SK-N-MC (cell line): ENCODE results near the gene ARVCF.

Source experiments
- EZH2 ChIP-seq: fragments of 200-600 bp; sonication (generic); IDR thresholded peaks from one replicate; pipeline ENCODE4 v1.6.1; 2017; ENCODE audit warnings: antibody characterized with exemption
- FOXP2 ChIP-seq: optimal IDR thresholded peaks from 2 replicates; pipeline ENCODE3; 2011; ENCODE audit warnings: mild to moderate bottlenecking, moderate library complexity; ENCODE audit not compliant: insufficient read depth; ENCODE audit errors: extremely low read length, control extremely low read depth
- POLR2AphosphoS5 ChIP-seq: IDR thresholded peaks from 2 replicates; pipeline ENCODE4 v1.6.1; 2012; ENCODE audit warnings: mild to moderate bottlenecking, low read depth, low read length, borderline replicate concordance

DNA sequence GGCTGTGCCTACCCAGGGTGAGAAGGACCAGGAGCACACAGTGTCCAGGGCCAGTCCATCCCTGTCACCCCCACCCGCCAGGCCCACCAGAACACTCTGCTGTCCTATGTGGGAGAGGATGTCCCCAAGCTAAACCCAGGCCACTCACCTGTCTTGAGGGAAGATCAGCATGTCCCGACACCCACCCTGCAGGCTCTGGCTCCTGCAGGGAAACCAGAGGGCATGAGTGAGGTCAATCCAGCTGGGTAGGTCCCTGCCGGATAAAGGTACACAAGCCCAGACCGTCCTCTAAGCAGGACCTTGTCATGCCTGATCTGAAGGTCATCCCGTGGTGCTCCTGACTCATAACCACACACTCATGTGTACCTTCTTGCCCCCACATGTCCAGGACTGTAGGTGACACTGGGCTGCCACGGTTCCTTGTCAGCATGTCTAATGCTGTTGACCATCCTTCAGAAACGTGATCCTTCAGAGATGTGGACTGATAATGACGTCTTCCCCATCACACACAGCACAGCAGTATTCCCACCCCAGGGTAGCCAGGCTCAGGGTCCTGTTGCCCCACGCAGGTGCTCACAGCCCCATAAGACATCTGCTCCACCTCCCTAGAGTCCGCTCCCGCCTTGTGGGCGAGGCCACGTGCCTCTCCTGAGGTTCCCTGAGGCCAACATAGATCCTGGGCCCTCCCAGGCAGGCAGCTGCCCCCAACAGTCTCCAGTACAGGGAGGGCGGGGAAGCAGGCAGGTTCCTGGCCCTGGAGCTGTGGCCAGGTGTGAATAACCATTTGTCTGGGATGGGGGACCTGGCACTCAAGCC is 6.1 kb downstream of the ARVCF start:
- no peak for TF ChIP-seq POLR2AphosphoS5
- TF ChIP-seq EZH2 = no peak
- no peak for TF ChIP-seq FOXP2
